ENCODE measurements around the gene E2F7. TPM values are rescaled to one million over a fixed set of nuclear protein-coding genes. Genes with fewer than 3 reads are reported as not detected.

E2F7 gene
- under 1 TPM in 2 of 4 donors, not detected in 2; 0.14 to 0.76 TPM for total RNA-seq
- polyA plus RNA-seq, result under 1 TPM in 2 of 3 donors, not detected in 1; 0.03 to 0.04 TPM
- long read RNA-seq, donor 1, result 0 reads
- long read RNA-seq, donor 2, result 0 reads

GRCh38 chr12:77065361-77066204 is at the start of gene E2F7:
Gene E2F7, minus strand, starts transcription at chr12:77065569. Its CDS starts 934 bp downstream, at chr12:77064635.
- WGBS, 3 donors, result 0 to 2% (median 0%) methylated on average over 52 to 85 of the region's 87 CpGs
- Histone ChIP-seq H3K4me3 (peak within 1 kb of the TSS; percentile 81), H3K27me3 (ENCODE audit: insufficient read depth in 3 of 3, low read length in 2 of 3) (peaks cover 0 to 29% (median 4%) of the 10 kb centered on the region in 3 donors), H3K27ac (no peak within 1 kb of the TSS), H3K9me3 (no peaks in the 10 kb centered on the region), H3K4me1 (peaks cover 8% of the 10 kb centered on the region), H3K36me3 (ENCODE audit: insufficient read depth in 1 of 2, low read depth in 1 of 2) (no peaks in the 10 kb centered on the region)
- no peak for TF ChIP-seq CTCF (IDR thresholded peaks at IDR 0.05)
- DNase-seq (peak; percentile 82 to 89), ATAC-seq (peak; percentile 94 to 99 (median 98))
- intact Hi-C loops (cut with DNase I), result no loop called here

GRCh38 chr12:77113971-77114370 is 48.6 kb upstream of the E2F7 start:
- no peak for ATAC-seq
- Histone ChIP-seq H3K4me1 (no peaks in the 10 kb centered on the region), H3K9me3 (no peaks in the 10 kb centered on the region), H3K27ac (no peak overlapping the region), H3K36me3 (ENCODE audit: insufficient read depth in 1 of 2, low read depth in 1 of 2) (no peaks in the 10 kb centered on the region), H3K4me3 (no peak overlapping the region), H3K27me3 (ENCODE audit: insufficient read depth in 3 of 3, low read length in 2 of 3) (no peaks in the 10 kb centered on the region)
- TF ChIP-seq CTCF (IDR thresholded peaks at IDR 0.05), result no peak
- DNase-seq, result no peak
- WGBS, 3 donors, result 83 to 93% (median 87%) methylated on average over 4 of the region's 4 CpGs
- intact Hi-C loops (cut with DNase I), result no loop called here

- ATAC-seq, result no peak
- 57 to 69% (median 57%) methylated on average over 1 of the region's 1 CpG for WGBS, 3 donors
- no peak for TF ChIP-seq CTCF (IDR thresholded peaks at IDR 0.05)
Measured at GRCh38 chr12:77108707-77109106, 43.3 kb upstream of the E2F7 start.

GRCh38 chr12:77107121-77107520 is 41.8 kb upstream of the E2F7 start:
- intact Hi-C loops (cut with DNase I), result no loop called here
- no peak for DNase-seq
- no peak for TF ChIP-seq CTCF (IDR thresholded peaks at IDR 0.05)
- H3K27ac ChIP-seq, result no peak overlapping the region
- H3K4me3 ChIP-seq, result no peak overlapping the region
- H3K9me3 ChIP-seq, result no peaks in the 10 kb centered on the region
- 67 to 76% (median 71%) methylated on average over 2 of the region's 2 CpGs for WGBS, 3 donors
- no peaks in the 10 kb centered on the region for H3K27me3 ChIP-seq (ENCODE audit: insufficient read depth in 3 of 3, low read length in 2 of 3)
- no peaks in the 10 kb centered on the region for H3K4me1 ChIP-seq
- ATAC-seq, result no peak
- H3K36me3 ChIP-seq (ENCODE audit: insufficient read depth in 1 of 2, low read depth in 1 of 2), result no peaks in the 10 kb centered on the region

More at GRCh38 chr12:77108707-77109106, 43.3 kb upstream of the E2F7 start:
- no peak overlapping the region for H3K4me3 ChIP-seq
- no peak overlapping the region for H3K27ac ChIP-seq
- no peaks in the 10 kb centered on the region for H3K4me1 ChIP-seq
- H3K9me3 ChIP-seq, result no peaks in the 10 kb centered on the region
- DNase-seq, result no peak
- no peaks in the 10 kb centered on the region for H3K36me3 ChIP-seq (ENCODE audit: insufficient read depth in 1 of 2, low read depth in 1 of 2)
- intact Hi-C loops (cut with DNase I), result no loop called here
- H3K27me3 ChIP-seq (ENCODE audit: insufficient read depth in 3 of 3, low read length in 2 of 3), result no peaks in the 10 kb centered on the region

All from psoas muscle (tissue), 8 donors.